Osteoblast (primary cell): ENCODE data around the gene FNDC3B. TPM values are rescaled to one million over a fixed set of nuclear protein-coding genes. Genes with fewer than 3 reads are reported as not detected.

Source experiments
- DNase-seq: peaks from one replicate; pipeline ENCODE4 v3.0.0; 2011; ENCODE audit warnings: low spot score, mixed read lengths; ENCODE audit not compliant: insufficient read length; ENCODE audit errors: missing footprints
- H2AFZ ChIP-seq: 2 replicates; pipeline ENCODE4 v1.6.0; 2011; ENCODE audit warnings: mild to moderate bottlenecking, low read length
- H3K27ac ChIP-seq: 2 replicates; pipeline ENCODE4 v1.5.1; 2011; ENCODE audit warnings: mild to moderate bottlenecking, low read depth, low read length, moderate library complexity
- H3K27me3 ChIP-seq: 2 replicates; pipeline ENCODE4 v1.6.0; 2012; ENCODE audit warnings: mild to moderate bottlenecking, control low read depth, inconsistent platforms, low read length, moderate library complexity; ENCODE audit not compliant: insufficient read depth
- H3K36me3 ChIP-seq: 2 replicates; pipeline ENCODE4 v1.5.1; 2011; ENCODE audit warnings: mild to moderate bottlenecking, low read length, control low read depth, moderate library complexity; ENCODE audit not compliant: insufficient read depth
- H3K4me1 ChIP-seq: 2 replicates; pipeline ENCODE4 v1.5.1; 2011; ENCODE audit warnings: mild to moderate bottlenecking, low read length, control low read depth, moderate library complexity; ENCODE audit not compliant: insufficient read depth
- H3K4me2 ChIP-seq: 2 replicates; pipeline ENCODE4 v1.6.0; 2011; ENCODE audit warnings: mild to moderate bottlenecking, low read length; ENCODE audit not compliant: insufficient read depth
- H3K4me3 ChIP-seq: fragments of 200-600 bp; sonication (generic); 3 replicates; pipeline ENCODE4 v1.5.1; 2012; ENCODE audit warnings: mild to moderate bottlenecking, low read length, inconsistent platforms; ENCODE audit not compliant: insufficient read depth
- H3K79me2 ChIP-seq: 2 replicates; pipeline ENCODE4 v1.6.0; 2012; ENCODE audit warnings: mild to moderate bottlenecking, low read length, control low read depth, inconsistent platforms; ENCODE audit not compliant: insufficient read depth
- H3K9me3 ChIP-seq: 2 replicates; pipeline ENCODE4 v1.5.1; 2011; ENCODE audit warnings: low read depth, low read length, control low read depth
- H4K20me1 ChIP-seq: 2 replicates; pipeline ENCODE4 v1.6.0; 2012; ENCODE audit warnings: mild to moderate bottlenecking, low read length, control low read depth; ENCODE audit not compliant: insufficient read depth
- CTCF ChIP-seq: IDR thresholded peaks from 2 replicates; pipeline ENCODE4 v1.5.1; 2011; ENCODE audit warnings: mild to moderate bottlenecking, low read depth, low read length, moderate library complexity; ENCODE audit errors: extremely low read depth
- total RNA-seq: library from RNA; depleted of rRNA; stranded (reverse); fragments of >200 nt; gene quantifications from 2 replicates; pipeline ENCODE4 v1.2.3, GENCODE V29; 2012

The FNDC3B gene
- total RNA-seq, 1 donor: 179 TPM

DNA sequence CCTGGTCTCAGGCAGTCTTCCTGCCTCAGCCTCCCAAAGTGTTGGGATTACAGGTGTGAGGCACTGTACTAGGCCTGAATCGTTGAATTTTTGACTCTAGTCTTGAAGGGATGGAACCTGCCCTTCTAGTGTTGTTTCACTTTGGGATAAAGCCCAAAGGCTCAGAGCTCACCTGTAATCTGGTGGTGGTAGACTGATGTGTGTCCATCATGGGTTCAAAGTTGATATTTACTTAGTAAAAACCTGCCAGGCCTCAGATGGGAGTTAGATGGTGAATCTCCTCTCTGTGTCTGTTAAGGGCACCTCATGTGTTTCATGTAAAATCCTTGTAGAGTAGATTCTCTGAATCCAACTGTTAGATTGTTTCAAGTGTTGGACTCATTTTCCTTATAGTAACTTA lies 41.1 kb downstream of the FNDC3B start:
- TF ChIP-seq CTCF: no peak
- H2AFZ ChIP-seq: no peak overlapping the region
- DNase-seq: no peak
- no peak overlapping the region for H3K4me2 ChIP-seq
- H3K4me1 ChIP-seq: peaks cover 37% of the 10 kb centered on the region
- H3K9me3 ChIP-seq: no peaks in the 10 kb centered on the region
- H4K20me1 ChIP-seq: peaks cover 81% of the 10 kb centered on the region
- H3K79me2 ChIP-seq: peaks cover 100% of the 10 kb centered on the region
- H3K4me3 ChIP-seq: no peak overlapping the region
- no peaks in the 10 kb centered on the region for H3K27me3 ChIP-seq
- peaks cover 40% of the 10 kb centered on the region for H3K36me3 ChIP-seq
- peak overlapping the region; percentile 85 for H3K27ac ChIP-seq

- peak; percentile 65 for DNase-seq
- Histone ChIP-seq H3K36me3 (peaks cover 40% of the 10 kb centered on the region), H3K9me3 (no peaks in the 10 kb centered on the region), H3K4me1 (peaks cover 55% of the 10 kb centered on the region), H2AFZ (no peak overlapping the region), H3K27ac (peak overlapping the region; percentile 85), H3K4me2 (peak overlapping the region; percentile 5), H3K79me2 (peaks cover 100% of the 10 kb centered on the region), H3K4me3 (no peak overlapping the region), H4K20me1 (peaks cover 75% of the 10 kb centered on the region), H3K27me3 (no peaks in the 10 kb centered on the region)
- TF ChIP-seq CTCF: no peak
Observed at GRCh38 chr3:172082269-172082668, 42.9 kb downstream of the FNDC3B start.

- no peak for TF ChIP-seq CTCF
Observed at GRCh38 chr3:172082820-172083513, 43.6 kb downstream of the FNDC3B start.

GRCh38 chr3:172083995-172084409 lies 44.6 kb downstream of the FNDC3B start:
- Histone ChIP-seq H3K27me3 (no peaks in the 10 kb centered on the region), H4K20me1 (peaks cover 71% of the 10 kb centered on the region), H3K79me2 (peaks cover 100% of the 10 kb centered on the region), H3K9me3 (no peaks in the 10 kb centered on the region), H3K27ac (peak overlapping the region; percentile 85), H2AFZ (no peak overlapping the region), H3K4me2 (no peak overlapping the region), H3K36me3 (peaks cover 31% of the 10 kb centered on the region), H3K4me1 (peaks cover 69% of the 10 kb centered on the region), H3K4me3 (no peak overlapping the region)
- no peak for TF ChIP-seq CTCF
- DNase-seq: no peak

More at GRCh38 chr3:172082820-172083513, 43.6 kb downstream of the FNDC3B start:
- no peak overlapping the region for H2AFZ ChIP-seq
- no peaks in the 10 kb centered on the region for H3K9me3 ChIP-seq
- no peak overlapping the region for H3K4me3 ChIP-seq
- no peaks in the 10 kb centered on the region for H3K27me3 ChIP-seq
- peak overlapping the region; percentile 5 for H3K4me2 ChIP-seq
- H3K79me2 ChIP-seq: peaks cover 100% of the 10 kb centered on the region
- H3K4me1 ChIP-seq: peaks cover 62% of the 10 kb centered on the region
- peaks cover 40% of the 10 kb centered on the region for H3K36me3 ChIP-seq
- no peak for DNase-seq
- H4K20me1 ChIP-seq: peaks cover 73% of the 10 kb centered on the region
- peak overlapping the region; percentile 85 for H3K27ac ChIP-seq
